Measurements from ENCODE around the gene PNLIPRP3.

Gene PNLIPRP3

GRCh38 chr10:116477986-116478664 is 50.5 kb downstream of the PNLIPRP3 start:
- no peaks in the 10 kb centered on the region for H3K27me3 ChIP-seq (ENCODE audit: insufficient read depth, insufficient read length)
- no peak for TF ChIP-seq YY1 (IDR thresholded peaks at IDR 0.05; ENCODE audit: insufficient read depth, insufficient read length)
- no peak for TF ChIP-seq SUZ12 (IDR thresholded peaks at IDR 0.05; ENCODE audit: extremely low read depth, insufficient read depth, insufficient read length)
- no peak for TF ChIP-seq ZNF274 (IDR thresholded peaks at IDR 0.05; ENCODE audit: low read depth, low read length)
- H3K4me3 ChIP-seq (ENCODE audit: insufficient read length, low read depth), result no peak overlapping the region
- no peaks in the 10 kb centered on the region for H3K9me3 ChIP-seq (ENCODE audit: insufficient read depth, low read length)
- no peaks in the 10 kb centered on the region for H3K36me3 ChIP-seq (ENCODE audit: insufficient read depth, insufficient read length, low read length)
- no peak for DNase-seq (ENCODE audit: low read depth, low spot score)
- H3K9ac ChIP-seq (ENCODE audit: insufficient read length, low read depth), result no peak overlapping the region
- peaks cover 2% of the 10 kb centered on the region for H3K4me1 ChIP-seq (ENCODE audit: insufficient read depth, insufficient read length)

- no peaks in the 10 kb centered on the region for H3K4me1 ChIP-seq (ENCODE audit: insufficient read depth, insufficient read length)
- no peak for DNase-seq (ENCODE audit: low read depth, low spot score)
- H3K9ac ChIP-seq (ENCODE audit: insufficient read length, low read depth), result no peak overlapping the region
- H3K27me3 ChIP-seq (ENCODE audit: insufficient read depth, insufficient read length), result no peaks in the 10 kb centered on the region
- H3K9me3 ChIP-seq (ENCODE audit: insufficient read depth, low read length), result no peaks in the 10 kb centered on the region
- TF ChIP-seq YY1 (IDR thresholded peaks at IDR 0.05; ENCODE audit: insufficient read depth, insufficient read length) (no peak), SUZ12 (IDR thresholded peaks at IDR 0.05; ENCODE audit: extremely low read depth, insufficient read depth, insufficient read length) (no peak), ZNF274 (IDR thresholded peaks at IDR 0.05; ENCODE audit: low read depth, low read length) (no peak)
- no peak overlapping the region for H3K4me3 ChIP-seq (ENCODE audit: insufficient read length, low read depth)
- no peaks in the 10 kb centered on the region for H3K36me3 ChIP-seq (ENCODE audit: insufficient read depth, insufficient read length, low read length)
Observed at GRCh38 chr10:116486770-116487448, 59.3 kb downstream of the PNLIPRP3 start.

- TF ChIP-seq ZNF274 (IDR thresholded peaks at IDR 0.05; ENCODE audit: low read depth, low read length), result no peak
- TF ChIP-seq SUZ12 (IDR thresholded peaks at IDR 0.05; ENCODE audit: extremely low read depth, insufficient read depth, insufficient read length), result no peak
- TF ChIP-seq YY1 (IDR thresholded peaks at IDR 0.05; ENCODE audit: insufficient read depth, insufficient read length), result no peak
- Histone ChIP-seq H3K36me3 (ENCODE audit: insufficient read depth, insufficient read length, low read length) (no peaks in the 10 kb centered on the region), H3K27me3 (ENCODE audit: insufficient read depth, insufficient read length) (no peaks in the 10 kb centered on the region)
Observed at GRCh38 chr10:116487522-116488430, 60.1 kb downstream of the PNLIPRP3 start.

GRCh38 chr10:116489460-116489859 is 61.8 kb downstream of the PNLIPRP3 start:
- no peaks in the 10 kb centered on the region for H3K9me3 ChIP-seq (ENCODE audit: insufficient read depth, low read length)
- no peak overlapping the region for H3K4me3 ChIP-seq (ENCODE audit: insufficient read length, low read depth)
- no peaks in the 10 kb centered on the region for H3K36me3 ChIP-seq (ENCODE audit: insufficient read depth, insufficient read length, low read length)
- no peak for DNase-seq (ENCODE audit: low read depth, low spot score)
- no peaks in the 10 kb centered on the region for H3K27me3 ChIP-seq (ENCODE audit: insufficient read depth, insufficient read length)
- TF ChIP-seq SUZ12 (IDR thresholded peaks at IDR 0.05; ENCODE audit: extremely low read depth, insufficient read depth, insufficient read length) (no peak), YY1 (IDR thresholded peaks at IDR 0.05; ENCODE audit: insufficient read depth, insufficient read length) (no peak), ZNF274 (IDR thresholded peaks at IDR 0.05; ENCODE audit: low read depth, low read length) (no peak)
- no peaks in the 10 kb centered on the region for H3K4me1 ChIP-seq (ENCODE audit: insufficient read depth, insufficient read length)
- H3K9ac ChIP-seq (ENCODE audit: insufficient read length, low read depth), result no peak overlapping the region

More at GRCh38 chr10:116487522-116488430, 60.1 kb downstream of the PNLIPRP3 start:
- no peak overlapping the region for H3K4me3 ChIP-seq (ENCODE audit: insufficient read length, low read depth)
- H3K9ac ChIP-seq (ENCODE audit: insufficient read length, low read depth), result no peak overlapping the region
- no peak for DNase-seq (ENCODE audit: low read depth, low spot score)
- no peaks in the 10 kb centered on the region for H3K9me3 ChIP-seq (ENCODE audit: insufficient read depth, low read length)
- no peaks in the 10 kb centered on the region for H3K4me1 ChIP-seq (ENCODE audit: insufficient read depth, insufficient read length)

- H3K9me3 ChIP-seq (ENCODE audit: insufficient read depth, low read length), result no peaks in the 10 kb centered on the region
- H3K36me3 ChIP-seq (ENCODE audit: insufficient read depth, insufficient read length, low read length), result no peaks in the 10 kb centered on the region
- no peak for DNase-seq (ENCODE audit: low read depth, low spot score)
- H3K27me3 ChIP-seq (ENCODE audit: insufficient read depth, insufficient read length), result no peaks in the 10 kb centered on the region
- TF ChIP-seq ZNF274 (IDR thresholded peaks at IDR 0.05; ENCODE audit: low read depth, low read length) (no peak), SUZ12 (IDR thresholded peaks at IDR 0.05; ENCODE audit: extremely low read depth, insufficient read depth, insufficient read length) (no peak), YY1 (IDR thresholded peaks at IDR 0.05; ENCODE audit: insufficient read depth, insufficient read length) (no peak)
- H3K4me1 ChIP-seq (ENCODE audit: insufficient read depth, insufficient read length), result no peaks in the 10 kb centered on the region
- no peak overlapping the region for H3K4me3 ChIP-seq (ENCODE audit: insufficient read length, low read depth)
- H3K9ac ChIP-seq (ENCODE audit: insufficient read length, low read depth), result no peak overlapping the region
Observed at GRCh38 chr10:116490028-116490662, 62.5 kb downstream of the PNLIPRP3 start.

- H3K4me1 ChIP-seq (ENCODE audit: insufficient read depth, insufficient read length), result no peaks in the 10 kb centered on the region
- H3K36me3 ChIP-seq (ENCODE audit: insufficient read depth, insufficient read length, low read length), result no peaks in the 10 kb centered on the region
- DNase-seq (ENCODE audit: low read depth, low spot score), result no peak
- H3K9me3 ChIP-seq (ENCODE audit: insufficient read depth, low read length), result no peaks in the 10 kb centered on the region
- H3K9ac ChIP-seq (ENCODE audit: insufficient read length, low read depth), result no peak overlapping the region
- H3K27me3 ChIP-seq (ENCODE audit: insufficient read depth, insufficient read length), result no peaks in the 10 kb centered on the region
- TF ChIP-seq YY1 (IDR thresholded peaks at IDR 0.05; ENCODE audit: insufficient read depth, insufficient read length), result no peak
- TF ChIP-seq SUZ12 (IDR thresholded peaks at IDR 0.05; ENCODE audit: extremely low read depth, insufficient read depth, insufficient read length), result no peak
- TF ChIP-seq ZNF274 (IDR thresholded peaks at IDR 0.05; ENCODE audit: low read depth, low read length), result no peak
- H3K4me3 ChIP-seq (ENCODE audit: insufficient read length, low read depth), result no peak overlapping the region
Observed at GRCh38 chr10:116504786-116505185, 77.1 kb downstream of the PNLIPRP3 start.
